Endothelial cell of umbilical vein (primary cell): ENCODE measurements around the gene AGPS. TPM values are rescaled to one million over a fixed set of nuclear protein-coding genes. Genes with fewer than 3 reads are reported as not detected.

Source experiments
- BruUV-seq: library from RNA; stranded (reverse); fragments of 400-500 nt; replicated peaks from 2 replicates; lab custom pipeline; 2021; lab: Mats Ljungman, UMichigan
- CTCF ChIA-PET: fragments of 300-600, 350-600 bp; sonication (Branson Sonifier 250); formaldehyde crosslinking; loops from one replicate; lab custom pipeline; 2021; ENCODE audit warnings: antibody characterized with exemption, inconsistent platforms; lab: Charles Lee
- POLR2A ChIA-PET: fragments of 300-600, 350-600 bp; sonication (Branson Sonifier 250); formaldehyde crosslinking; loops from one replicate; lab custom pipeline; 2021; ENCODE audit warnings: antibody characterized with exemption, inconsistent platforms; lab: Charles Lee
- DNase-seq: peaks from one replicate; pipeline ENCODE4 v3.0.0-alpha.2; 2011; ENCODE audit warnings: low read depth, low spot score
- FAIRE-seq: peaks from 2 replicates; lab custom pipeline; 2011; peaks lifted over from hg19 to GRCh38; lab: Jason Lieb, UNC
- H2AFZ ChIP-seq: 2 replicates; pipeline ENCODE4 v1.6.0; 2012; ENCODE audit warnings: low read depth, low read length, control low read depth, inconsistent platforms
- H3K27ac ChIP-seq: 2 replicates; pipeline ENCODE4 v1.5.1; 2011; ENCODE audit warnings: low read depth, mild to moderate bottlenecking, control low read depth, low read length, moderate library complexity; ENCODE audit not compliant: insufficient read depth
- H3K27me3 ChIP-seq, 2 experiments: 2 replicates each; pipeline versions ENCODE4 v1.6.0 to v1.6.1; 2011; ENCODE audit warnings: low read length in 2 of 2, mixed read lengths in 1 of 2; ENCODE audit not compliant: control insufficient read depth in 2 of 2, insufficient read depth in 2 of 2
- H3K36me3 ChIP-seq, 2 experiments: 2 replicates in 1 of 2; 3 replicates in 1 of 2; pipeline ENCODE4 v1.5.1; 2011; ENCODE audit warnings: low read length in 2 of 2, mild to moderate bottlenecking in 1 of 2, moderate library complexity in 1 of 2; ENCODE audit not compliant: control insufficient read depth in 2 of 2, insufficient read depth in 2 of 2; ENCODE audit errors: extremely low read depth in 1 of 2
- H3K4me1 ChIP-seq: 3 replicates; pipeline ENCODE4 v1.5.1; 2011; ENCODE audit warnings: mild to moderate bottlenecking, low read length; ENCODE audit not compliant: control insufficient read depth, insufficient read depth; ENCODE audit errors: extremely low read depth
- H3K4me2 ChIP-seq: 2 replicates; pipeline ENCODE4 v1.6.1; 2011; ENCODE audit warnings: low read length, control low read depth, mixed read lengths; ENCODE audit not compliant: insufficient read depth
- H3K4me3 ChIP-seq, 3 experiments: fragments of 200-600 bp in 1 of 3; sonication (generic), shearing (Covaris generic) in 1 of 3; replicated peaks in 1 of 3; 2 replicates each; pipeline ENCODE4 v1.5.1; 2011 to 2016; ENCODE audit warnings: control low read depth in 3 of 3, low read length in 3 of 3, mild to moderate bottlenecking in 2 of 3, inconsistent platforms in 1 of 3, low read depth in 1 of 3, moderate library complexity in 1 of 3; ENCODE audit not compliant: insufficient read depth in 1 of 3
- H3K79me2 ChIP-seq: 2 replicates; pipeline ENCODE4 v1.6.0; 2012; ENCODE audit warnings: low read length, inconsistent platforms; ENCODE audit not compliant: control insufficient read depth, insufficient read depth
- H3K9ac ChIP-seq: replicated peaks from 2 replicates; pipeline ENCODE3; 2011; ENCODE audit warnings: low read length, control low read depth; ENCODE audit not compliant: insufficient read depth; ENCODE audit errors: extremely low read depth
- H3K9me1 ChIP-seq: replicated peaks from 3 replicates; pipeline ENCODE4 v1.6.0; 2011; ENCODE audit warnings: mild to moderate bottlenecking, low read length; ENCODE audit not compliant: control insufficient read depth, insufficient read depth; ENCODE audit errors: extremely low read depth
- H3K9me3 ChIP-seq: replicated peaks from 2 replicates; pipeline ENCODE4 v1.5.1; 2012; ENCODE audit warnings: low read length, inconsistent platforms; ENCODE audit not compliant: control insufficient read depth, insufficient read depth
- H4K20me1 ChIP-seq: replicated peaks from 2 replicates; pipeline ENCODE3; 2011; ENCODE audit warnings: mild to moderate bottlenecking, low read length; ENCODE audit not compliant: control insufficient read depth, insufficient read depth; ENCODE audit errors: extremely low read depth
- CTCF ChIP-seq, 2 donors: IDR thresholded peaks; 1 replicate in 1 of 2; 2 replicates in 1 of 2; pipeline ENCODE4 v1.5.1; 2011; ENCODE audit warnings: low read length in 2 of 2, mild to moderate bottlenecking in 2 of 2, moderate library complexity in 2 of 2, control low read depth in 1 of 2, inconsistent platforms in 1 of 2, low read depth in 1 of 2; ENCODE audit not compliant: insufficient read depth in 1 of 2; ENCODE audit errors: extremely low read depth in 1 of 2
- EZH2 ChIP-seq: IDR thresholded peaks from 2 replicates; pipeline ENCODE4 v1.6.1; 2012; ENCODE audit warnings: borderline replicate concordance, low read depth, mild to moderate bottlenecking, moderate library complexity, low read length, inconsistent platforms; ENCODE audit not compliant: severe bottlenecking
- FOS ChIP-seq: IDR thresholded peaks from 2 replicates; pipeline ENCODE4 v1.6.1; 2011; ENCODE audit warnings: mild to moderate bottlenecking, low read length, moderate library complexity, borderline replicate concordance; ENCODE audit not compliant: insufficient read depth
- GATA2 ChIP-seq: IDR thresholded peaks from 2 replicates; pipeline ENCODE4 v1.7.0; 2011; ENCODE audit warnings: low read depth, mild to moderate bottlenecking, moderate library complexity, mixed read lengths, low read length; ENCODE audit not compliant: insufficient read length, insufficient read depth
- JUN ChIP-seq: IDR thresholded peaks from 2 replicates; pipeline ENCODE4 v1.6.1; 2011; ENCODE audit warnings: borderline replicate concordance, low read depth; ENCODE audit not compliant: insufficient read length, insufficient read depth
- MAX ChIP-seq: IDR thresholded peaks from 2 replicates; pipeline ENCODE4 v1.6.1; 2011; ENCODE audit not compliant: insufficient read depth, insufficient read length
- MYC ChIP-seq: IDR thresholded peaks from one replicate; pipeline ENCODE4 v1.6.1; 2011; ENCODE audit warnings: mild to moderate bottlenecking, low read depth, low read length
- POLR2A ChIP-seq: IDR thresholded peaks from 2 replicates; pipeline ENCODE4 v1.6.1; 2012; ENCODE audit warnings: low read depth, mild to moderate bottlenecking, control low read depth, low read length
- POLR2AphosphoS5 ChIP-seq: IDR thresholded peaks from 2 replicates; pipeline ENCODE4 v1.6.1; 2012; ENCODE audit warnings: low read depth, mild to moderate bottlenecking, control low read depth, low read length, moderate library complexity; ENCODE audit not compliant: insufficient read depth
- dilution Hi-C: fragments of 300-500 bp; cut with MboI; formaldehyde crosslinking; loops from one replicate; pipeline ENCODE4 v1.15.0; 2019; ENCODE audit warnings: low sequenced_read_pairs; ENCODE audit not compliant: extremely low pct_ligation_motif_present
- intact Hi-C: fragments of 100-400 bp; cut with micrococcal nuclease; formaldehyde crosslinking; loops from one replicate; pipeline ENCODE4 v1.10.0; 2022
- polyA plus RNA-seq, 4 experiments: library from polyadenylated mRNA; depleted of rRNA in 3 of 4; stranded (reverse) in 3 of 4; unstranded in 1 of 4; fragments of >200 nt; gene quantifications; 2 replicates each; pipeline versions ENCODE4 v1.2.1 to v1.2.3, GENCODE V29; 2011 to 2012; ENCODE audit warnings: missing spikeins in 1 of 4
- total RNA-seq: library from RNA; stranded (reverse); gene quantifications from 2 replicates; pipeline ENCODE4 v1.2.3, GENCODE V29; 2021

Gene AGPS
- total and polyA plus RNA-seq, 2 donors (not counting 3 experiments of a cell fraction or from before 2014, with no cell fraction given) = 10.1 to 96.5 TPM

GRCh38 chr2:177406182-177406581, 13.6 kb downstream of the AGPS start:
- H3K4me2 ChIP-seq = no peak overlapping the region
- no peaks in the 10 kb centered on the region for H3K9me3 ChIP-seq
- no peak overlapping the region for H2AFZ ChIP-seq
- BruUV-seq = no TSS peak
- H3K79me2 ChIP-seq = peaks cover 99% of the 10 kb centered on the region
- peaks cover 6% of the 10 kb centered on the region for H4K20me1 ChIP-seq
- H3K9me1 ChIP-seq = no peaks in the 10 kb centered on the region
- no peak for FAIRE-seq
- ChIA-PET CTCF (interaction anchor here (1.0 to 3.0 kb wide), 5 partner anchors 9 to 243 kb away, joined by 3 to 23 read pairs (median 15); no protein-coding TSS in a partner anchor), POLR2A (interaction anchor here (0.6 kb wide), 1 partner anchor 30 kb away, joined by 3 read pairs; no protein-coding TSS in a partner anchor)
- no peak overlapping the region for H3K27ac ChIP-seq
- no peaks in the 10 kb centered on the region for H3K27me3 ChIP-seq
- DNase-seq = no peak
- H3K9ac ChIP-seq = no peak overlapping the region
- no peak overlapping the region for H3K4me3 ChIP-seq
- dilution Hi-C loops (no loop called here), intact Hi-C loops (no loop called here)
- TF ChIP-seq JUN (no peak), MAX (no peak), GATA2 (no peak), MYC (no peak), FOS (no peak), POLR2A (no peak), CTCF (IDR thresholded peaks at IDR 0.05; ENCODE audit: extremely low read depth in 1 of 2, insufficient read depth in 1 of 2, low read depth in 1 of 2, low read length in 2 of 2) (no peak), EZH2 (no peak), POLR2AphosphoS5 (no peak)
- peaks cover 35% of the 10 kb centered on the region for H3K4me1 ChIP-seq
- no peaks in the 10 kb centered on the region for H3K36me3 ChIP-seq
